Thoracic aorta endothelial cell (primary cell): Measurements from ENCODE around the gene PDHB. TPM values are rescaled to one million over a fixed set of nuclear protein-coding genes. Genes with fewer than 3 reads are reported as not detected.

Experiments used
- total RNA-seq: library from RNA; depleted of rRNA; stranded (reverse); fragments of >200 nt; gene quantifications from 2 replicates; pipeline ENCODE4 v1.2.3, GENCODE V29; 2012

Gene PDHB
- 72.2 and 73.8 TPM in 2 replicates for total RNA-seq

DNA sequence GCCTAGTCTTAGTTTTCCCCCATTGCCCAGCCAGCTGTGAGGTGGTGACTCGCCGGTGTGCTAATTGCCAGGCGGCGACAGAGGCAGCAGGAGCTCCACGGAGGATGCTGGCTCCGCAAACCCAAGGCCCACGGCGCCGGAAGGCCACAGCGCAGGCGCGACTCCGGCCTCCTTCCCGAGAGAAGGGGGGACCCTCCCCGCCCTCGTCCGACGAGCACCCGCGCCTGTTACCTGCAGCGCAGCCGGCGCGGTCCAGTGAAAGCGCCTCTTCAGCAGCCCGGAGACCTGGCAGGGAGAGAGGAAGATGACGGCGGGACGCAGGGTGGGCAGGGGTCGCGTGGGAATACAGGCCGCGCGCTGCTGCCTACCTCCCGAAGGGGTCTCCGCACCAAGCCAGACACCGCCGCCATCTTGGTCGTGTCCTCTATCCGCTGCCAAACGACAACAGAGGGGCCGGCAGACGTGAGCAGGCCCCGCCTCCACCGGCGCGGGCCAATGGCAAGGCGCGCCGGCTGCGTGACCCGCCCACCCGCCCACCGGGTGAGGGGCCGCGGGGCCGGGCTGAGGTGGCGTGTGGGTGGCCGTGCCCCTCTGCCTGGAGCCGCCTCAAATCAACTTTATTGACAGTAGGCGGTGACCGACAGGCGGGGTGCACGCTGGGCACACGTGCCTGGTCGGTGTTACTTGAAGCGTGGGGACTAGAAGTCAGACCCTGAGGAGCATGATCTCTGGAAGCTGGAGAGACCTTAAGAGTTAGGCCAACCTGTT is at the start of gene PDHB:
PDHB (minus strand) TSS at position 433 of the 768 bp plus-strand sequence; CDS start at position 410, 23 bp downstream.

Other genes with a start within 250 kb of the PDHB start
- 0.65 TPM in 1 of 2 replicates, not detected in the other for gene DNASE1L3, start 222.9 kb downstream of the PDHB start, total RNA-seq
- 6.0 and 7.3 TPM in 2 replicates for gene ABHD6, start 196.0 kb downstream of the PDHB start, total RNA-seq
- 21.1 and 23.1 TPM in 2 replicates for gene RPP14, start 127.6 kb downstream of the PDHB start, total RNA-seq
- gene HTD2, start 127.3 kb downstream of the PDHB start, total RNA-seq: 6.3 and 8.1 TPM in 2 replicates
- gene PXK, start 100.9 kb downstream of the PDHB start, total RNA-seq: 27.7 and 31.7 TPM in 2 replicates
- 10.8 and 12.0 TPM in 2 replicates for gene KCTD6, start 58.3 kb upstream of the PDHB start, total RNA-seq
- gene ACOX2, start 103.4 kb upstream of the PDHB start, total RNA-seq: 2.9 and 4.5 TPM in 2 replicates
- 10.8 and 48.1 TPM in 2 replicates for gene FAM107A, start 143.6 kb upstream of the PDHB start, total RNA-seq
- gene FAM3D, start 232.9 kb upstream of the PDHB start, total RNA-seq: 0.27 and 0.57 TPM in 2 replicates